ENCODE measurements around the gene MCTP2.

Gene MCTP2

GRCh38 chr15:94306700-94307650 lies 75.6 kb downstream of the MCTP2 start:
- intact Hi-C loops (cut with micrococcal nuclease): no loop called here
- peaks cover 7% of the 10 kb centered on the region for H3K9me3 Mint-ChIP-seq
- H3K4me1 Mint-ChIP-seq (ENCODE audit: low read depth): peaks cover 24% of the 10 kb centered on the region
- no peak overlapping the region for H3K27ac Mint-ChIP-seq
- H3K27me3 Mint-ChIP-seq: no peaks in the 10 kb centered on the region
- H3K36me3 Mint-ChIP-seq (ENCODE audit: low read depth): peaks cover 5% of the 10 kb centered on the region
- no peak overlapping the region for H3K4me3 Mint-ChIP-seq

- no peak overlapping the region for H3K27ac Mint-ChIP-seq
- H3K9me3 Mint-ChIP-seq: no peaks in the 10 kb centered on the region
- intact Hi-C loops (cut with micrococcal nuclease): no loop called here
- no peaks in the 10 kb centered on the region for H3K27me3 Mint-ChIP-seq
- peaks cover 5% of the 10 kb centered on the region for H3K4me1 Mint-ChIP-seq (ENCODE audit: low read depth)
- H3K4me3 Mint-ChIP-seq: no peak overlapping the region
- H3K36me3 Mint-ChIP-seq (ENCODE audit: low read depth): no peaks in the 10 kb centered on the region
Measured at GRCh38 chr15:94312946-94313345, 81.6 kb downstream of the MCTP2 start.

- H3K4me3 Mint-ChIP-seq: no peak overlapping the region
- peaks cover 5% of the 10 kb centered on the region for H3K4me1 Mint-ChIP-seq (ENCODE audit: low read depth)
- H3K27me3 Mint-ChIP-seq: no peaks in the 10 kb centered on the region
- intact Hi-C loops (cut with micrococcal nuclease): no loop called here
- H3K9me3 Mint-ChIP-seq: no peaks in the 10 kb centered on the region
- no peaks in the 10 kb centered on the region for H3K36me3 Mint-ChIP-seq (ENCODE audit: low read depth)
- H3K27ac Mint-ChIP-seq: no peak overlapping the region
Measured at GRCh38 chr15:94314639-94315038, 83.3 kb downstream of the MCTP2 start.

GRCh38 chr15:94317211-94317610 lies 85.8 kb downstream of the MCTP2 start:
- intact Hi-C loops (cut with micrococcal nuclease): no loop called here
- H3K27me3 Mint-ChIP-seq: no peaks in the 10 kb centered on the region
- peaks cover 9% of the 10 kb centered on the region for H3K4me1 Mint-ChIP-seq (ENCODE audit: low read depth)
- H3K4me3 Mint-ChIP-seq: no peak overlapping the region
- no peaks in the 10 kb centered on the region for H3K36me3 Mint-ChIP-seq (ENCODE audit: low read depth)
- H3K27ac Mint-ChIP-seq: no peak overlapping the region
- no peaks in the 10 kb centered on the region for H3K9me3 Mint-ChIP-seq

GRCh38 chr15:94322141-94322540 lies 90.8 kb downstream of the MCTP2 start:
- Mint-ChIP-seq H3K4me3 (no peak overlapping the region), H3K9me3 (no peaks in the 10 kb centered on the region), H3K36me3 (ENCODE audit: low read depth) (no peaks in the 10 kb centered on the region), H3K27ac (no peak overlapping the region), H3K27me3 (peaks cover 9% of the 10 kb centered on the region), H3K4me1 (ENCODE audit: low read depth) (peaks cover 25% of the 10 kb centered on the region)
- intact Hi-C loops (cut with micrococcal nuclease): loop anchor here (10.0 kb wide), 2 partner anchors 133 to 327 kb away; no protein-coding TSS in a partner anchor

GRCh38 chr15:94323076-94323475 lies 91.7 kb downstream of the MCTP2 start:
- no peak overlapping the region for H3K4me3 Mint-ChIP-seq
- H3K36me3 Mint-ChIP-seq (ENCODE audit: low read depth): no peaks in the 10 kb centered on the region

GRCh38 chr15:94324117-94324826 lies 92.9 kb downstream of the MCTP2 start:
- Mint-ChIP-seq H3K4me1 (ENCODE audit: low read depth) (peaks cover 25% of the 10 kb centered on the region), H3K27me3 (peaks cover 9% of the 10 kb centered on the region)
- intact Hi-C loops (cut with micrococcal nuclease): loop anchor here (1.0 to 10.0 kb wide), 3 partner anchors 131 to 329 kb away; no protein-coding TSS in a partner anchor

More at GRCh38 chr15:94323076-94323475, 91.7 kb downstream of the MCTP2 start:
- H3K9me3 Mint-ChIP-seq: no peaks in the 10 kb centered on the region
- intact Hi-C loops (cut with micrococcal nuclease): loop anchor here (10.0 kb wide), 2 partner anchors 132 to 328 kb away; no protein-coding TSS in a partner anchor
- H3K27ac Mint-ChIP-seq: no peak overlapping the region
- H3K4me1 Mint-ChIP-seq (ENCODE audit: low read depth): peaks cover 25% of the 10 kb centered on the region
- peaks cover 9% of the 10 kb centered on the region for H3K27me3 Mint-ChIP-seq

GRCh38 chr15:94324835-94325767 lies 93.7 kb downstream of the MCTP2 start:
- no peak overlapping the region for H3K4me3 Mint-ChIP-seq
- H3K27me3 Mint-ChIP-seq: peaks cover 9% of the 10 kb centered on the region
- intact Hi-C loops (cut with micrococcal nuclease): loop anchor here (1.0 to 10.0 kb wide), 4 partner anchors 130 to 967 kb away; no protein-coding TSS in a partner anchor
- no peaks in the 10 kb centered on the region for H3K9me3 Mint-ChIP-seq
- no peak overlapping the region for H3K27ac Mint-ChIP-seq
- H3K36me3 Mint-ChIP-seq (ENCODE audit: low read depth): no peaks in the 10 kb centered on the region
- peaks cover 25% of the 10 kb centered on the region for H3K4me1 Mint-ChIP-seq (ENCODE audit: low read depth)

More at GRCh38 chr15:94324117-94324826, 92.9 kb downstream of the MCTP2 start:
- Mint-ChIP-seq H3K9me3 (no peaks in the 10 kb centered on the region), H3K27ac (no peak overlapping the region), H3K36me3 (ENCODE audit: low read depth) (no peaks in the 10 kb centered on the region), H3K4me3 (no peak overlapping the region)

- peaks cover 9% of the 10 kb centered on the region for H3K27me3 Mint-ChIP-seq
- peaks cover 18% of the 10 kb centered on the region for H3K4me1 Mint-ChIP-seq (ENCODE audit: low read depth)
- no peak overlapping the region for H3K27ac Mint-ChIP-seq
- intact Hi-C loops (cut with micrococcal nuclease): loop anchor here (5.0 to 10.0 kb wide), 3 partner anchors 127 to 965 kb away; no protein-coding TSS in a partner anchor
- H3K36me3 Mint-ChIP-seq (ENCODE audit: low read depth): no peaks in the 10 kb centered on the region
- no peak overlapping the region for H3K4me3 Mint-ChIP-seq
- no peaks in the 10 kb centered on the region for H3K9me3 Mint-ChIP-seq
Measured at GRCh38 chr15:94327356-94327936, 96.1 kb downstream of the MCTP2 start.

GRCh38 chr15:94331731-94332130 lies 100.4 kb downstream of the MCTP2 start:
- Mint-ChIP-seq H3K4me1 (ENCODE audit: low read depth) (no peaks in the 10 kb centered on the region), H3K27me3 (no peaks in the 10 kb centered on the region), H3K9me3 (no peaks in the 10 kb centered on the region), H3K36me3 (ENCODE audit: low read depth) (no peaks in the 10 kb centered on the region), H3K4me3 (no peak overlapping the region), H3K27ac (no peak overlapping the region)
- intact Hi-C loops (cut with micrococcal nuclease): no loop called here

GRCh38 chr15:94335616-94336015 lies 104.3 kb downstream of the MCTP2 start:
- no peaks in the 10 kb centered on the region for H3K36me3 Mint-ChIP-seq (ENCODE audit: low read depth)
- H3K27ac Mint-ChIP-seq: no peak overlapping the region
- H3K27me3 Mint-ChIP-seq: no peaks in the 10 kb centered on the region
- intact Hi-C loops (cut with micrococcal nuclease): no loop called here
- no peak overlapping the region for H3K4me3 Mint-ChIP-seq
- no peaks in the 10 kb centered on the region for H3K4me1 Mint-ChIP-seq (ENCODE audit: low read depth)
- no peaks in the 10 kb centered on the region for H3K9me3 Mint-ChIP-seq

GRCh38 chr15:94336817-94337467 lies 105.6 kb downstream of the MCTP2 start:
- no peaks in the 10 kb centered on the region for H3K9me3 Mint-ChIP-seq
- no peak overlapping the region for H3K27ac Mint-ChIP-seq
- no peaks in the 10 kb centered on the region for H3K36me3 Mint-ChIP-seq (ENCODE audit: low read depth)
- H3K4me3 Mint-ChIP-seq: no peak overlapping the region
- no peaks in the 10 kb centered on the region for H3K27me3 Mint-ChIP-seq
- H3K4me1 Mint-ChIP-seq (ENCODE audit: low read depth): no peaks in the 10 kb centered on the region
- intact Hi-C loops (cut with micrococcal nuclease): no loop called here
